OCI-LY7 (cell line): ENCODE measurements around the gene SLC37A1.

Experiments
- CTCF ChIP-seq: fragments of 200-600 bp; sonication (generic); conservative IDR thresholded peaks from 2 replicates; pipeline ENCODE4 v1.5.1; 2014; ENCODE audit warnings: mild to moderate bottlenecking, antibody characterized with exemption, low read length, moderate library complexity, mixed read lengths
- EZH2phosphoT487 ChIP-seq: fragments of 200-600 bp; sonication (generic); IDR thresholded peaks from 2 replicates; pipeline ENCODE4 v1.6.1; 2018; ENCODE audit warnings: low read depth, borderline replicate concordance, mild to moderate bottlenecking, mixed run types, antibody characterized with exemption, low read length, moderate library complexity, mixed read lengths

DNA sequence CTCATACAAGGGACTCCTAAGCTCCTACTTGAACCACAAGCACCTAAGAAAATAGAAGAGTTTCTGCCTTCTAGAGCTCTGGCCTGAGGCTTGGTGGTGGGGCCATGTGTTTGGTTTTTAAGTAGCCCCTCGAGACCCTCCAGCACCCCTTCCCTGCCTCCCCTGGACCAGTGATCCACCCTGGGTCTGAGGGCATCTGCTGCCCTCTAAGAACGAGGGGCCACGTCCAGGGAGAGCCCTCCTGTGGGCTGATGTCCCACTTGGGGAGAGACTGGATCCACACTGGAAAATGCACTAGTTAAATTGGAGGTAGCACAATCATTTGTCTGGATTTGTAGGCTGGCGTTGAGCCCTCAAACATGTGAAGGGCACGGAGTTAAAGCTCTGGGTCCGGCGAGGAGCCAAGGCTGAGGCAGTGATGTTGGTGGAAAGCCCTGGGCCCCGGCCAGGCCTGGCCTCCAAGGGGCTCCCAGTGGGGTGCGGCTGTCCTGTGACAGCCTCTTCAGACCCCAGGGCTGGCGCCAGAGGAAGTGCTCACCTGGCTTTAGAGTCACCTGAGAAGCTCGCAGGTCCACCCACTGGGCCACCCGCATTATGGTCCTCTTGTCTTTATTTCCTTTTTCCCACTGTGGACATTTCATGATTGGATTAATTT, 65.2 kb downstream of the SLC37A1 start:
- TF ChIP-seq CTCF (no peak), EZH2phosphoT487 (no peak)
